GM19397 (cell line): Measurements from ENCODE around the gene RPL3.

Source experiments
- ATAC-seq: cut with Tn5 transposase; IDR thresholded peaks from one replicate; pipeline ENCODE4 v1.9.1; 2021; ENCODE audit warnings: mild to moderate bottlenecking, moderate library complexity; ENCODE audit not compliant: unreplicated experiment

Gene RPL3

DNA sequence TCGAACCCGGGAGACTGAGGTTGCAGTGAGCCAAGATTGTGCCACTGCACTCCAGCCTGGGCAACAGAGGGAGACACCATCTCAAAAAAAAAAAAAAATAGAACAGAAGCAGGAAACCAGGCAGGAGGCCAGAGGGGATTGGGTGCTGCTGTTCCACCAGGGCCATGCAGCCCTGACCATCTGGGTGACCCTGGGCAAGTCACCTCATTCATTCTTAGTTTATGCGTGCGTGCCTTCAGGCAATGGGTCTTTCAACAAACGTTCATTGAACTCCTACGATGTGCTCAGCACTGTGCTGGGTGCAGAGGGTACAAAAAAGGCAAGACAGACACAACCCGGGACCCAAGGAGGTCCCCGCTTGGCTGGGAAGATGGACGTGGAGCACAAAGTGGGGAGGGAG, 18.3 kb downstream of the RPL3 start:
- ATAC-seq, result no peak

GRCh38 chr22:39300186-39300830, 19.1 kb downstream of the RPL3 start:
- ATAC-seq, result no peak

- ATAC-seq, result no peak
Observed at GRCh38 chr22:39299829-39300178, 19.6 kb downstream of the RPL3 start.

DNA sequence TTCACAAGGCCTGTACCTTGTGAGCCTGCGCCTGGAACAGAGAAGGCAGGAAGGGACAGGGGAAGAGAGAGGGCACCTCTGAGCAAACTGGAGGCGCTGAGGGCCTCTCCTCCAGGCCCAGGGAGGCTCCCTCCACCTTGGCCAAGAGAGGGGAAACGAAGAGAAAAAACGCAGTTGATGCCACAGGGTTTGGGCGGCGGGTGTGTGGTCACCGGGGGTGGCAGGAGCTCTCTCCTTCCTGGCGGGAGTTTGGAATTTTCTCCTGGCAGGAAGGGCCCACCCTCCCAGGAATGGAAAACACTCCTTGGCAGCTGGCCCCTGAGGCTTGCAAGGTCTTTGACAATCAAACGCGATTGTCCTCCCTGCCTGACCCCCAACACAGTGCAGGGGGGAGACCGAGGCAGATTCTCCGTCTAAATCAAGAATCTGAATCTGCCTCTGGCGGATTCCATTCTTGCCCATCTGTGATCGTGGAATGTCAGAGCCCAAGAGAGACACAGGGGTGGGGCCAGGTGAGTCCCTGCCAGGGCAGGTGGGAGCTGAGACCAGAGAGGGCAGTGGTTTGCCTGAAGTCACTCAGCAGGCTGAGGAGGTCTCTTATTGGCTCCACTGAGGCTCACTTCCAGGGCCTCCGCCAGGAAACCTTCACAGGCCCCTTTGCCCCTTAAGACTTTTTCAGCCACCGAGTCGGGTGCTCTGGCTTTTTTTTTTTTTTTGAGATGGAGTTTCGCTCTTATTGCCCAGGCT, 21.0 kb downstream of the RPL3 start:
- no peak for ATAC-seq

DNA sequence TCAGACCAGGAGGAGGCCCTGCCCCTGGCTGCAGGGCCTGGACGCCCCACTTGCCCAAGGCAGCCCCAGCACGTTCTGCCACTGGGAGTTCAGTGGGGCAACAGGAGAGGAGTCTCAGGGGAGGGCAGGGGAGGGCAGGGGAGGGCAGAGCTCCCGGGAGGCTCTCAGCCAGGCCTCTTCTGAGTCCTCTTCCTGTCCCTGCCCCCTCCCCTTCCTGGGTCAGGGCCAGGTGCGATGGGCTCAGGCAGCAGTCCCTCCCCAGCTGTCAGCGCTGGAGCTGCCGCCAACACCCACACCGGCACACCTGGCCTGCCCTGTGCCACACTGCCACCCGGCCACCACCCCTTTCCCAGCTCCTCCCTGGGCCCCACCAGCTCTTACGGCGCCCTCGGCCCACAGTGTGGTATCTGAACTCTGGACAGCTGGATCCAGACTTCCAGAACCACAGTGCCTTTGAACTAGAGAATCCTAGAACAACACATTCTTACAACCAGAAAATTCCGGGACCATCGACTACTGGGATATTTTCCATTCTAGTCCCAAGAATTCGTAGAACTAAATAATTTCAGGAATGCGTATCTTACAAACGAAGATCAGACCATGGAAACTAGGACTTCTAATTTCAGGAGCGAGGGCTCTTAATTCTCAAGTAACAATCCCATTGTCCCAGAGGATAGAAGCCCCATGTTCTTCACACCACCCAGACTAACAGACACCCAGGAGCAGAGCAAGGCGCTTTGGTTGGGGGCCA, 21.8 kb downstream of the RPL3 start:
- ATAC-seq, result no peak

DNA sequence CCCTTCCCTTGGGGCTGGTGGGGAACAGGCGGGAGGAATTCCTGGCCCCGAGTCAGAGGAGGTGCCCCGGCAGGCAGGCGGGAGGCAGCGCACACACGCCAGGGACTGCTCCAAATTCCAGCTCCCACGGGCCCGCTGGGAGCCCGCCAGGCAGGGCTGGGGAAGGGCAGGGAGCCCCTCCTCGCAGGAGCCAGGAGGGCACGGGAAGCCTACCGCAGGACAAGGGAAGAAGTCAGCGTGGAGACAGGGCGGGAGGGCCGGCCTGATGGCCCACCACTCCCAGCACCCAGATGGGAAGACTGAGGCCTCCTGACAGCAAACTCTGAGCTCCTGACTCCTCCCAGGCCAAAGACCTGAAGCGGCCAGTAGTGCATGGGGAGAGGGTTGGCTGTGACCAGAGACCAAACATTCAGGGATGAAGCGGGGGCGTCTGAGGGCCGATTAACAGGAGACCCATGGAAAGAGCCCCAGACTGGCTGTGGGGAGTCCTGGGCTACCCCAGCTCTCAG, 22.4 kb downstream of the RPL3 start:
- ATAC-seq, result no peak

DNA sequence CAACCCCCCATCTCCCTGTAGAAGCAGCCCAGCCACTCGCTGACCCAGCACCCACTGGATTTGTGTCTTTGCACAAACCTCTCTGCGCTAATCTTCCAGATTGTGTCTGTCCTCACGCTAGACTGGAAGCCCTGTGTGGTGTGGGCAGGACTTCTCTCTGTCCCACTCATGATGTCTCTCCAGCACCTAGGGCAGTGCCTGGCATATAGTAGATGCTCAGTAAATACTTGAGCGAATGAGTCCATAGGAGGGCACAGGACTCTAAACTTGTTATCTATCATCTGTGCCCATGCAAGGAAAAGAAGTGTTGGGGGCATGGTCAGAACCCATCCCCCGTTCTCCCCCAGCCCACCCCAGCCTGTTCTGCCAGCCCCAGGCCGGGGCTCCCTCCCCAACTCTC, 22.9 kb downstream of the RPL3 start:
- no peak for ATAC-seq

GRCh38 chr22:39294571-39295468, 24.6 kb downstream of the RPL3 start:
- no peak for ATAC-seq

DNA sequence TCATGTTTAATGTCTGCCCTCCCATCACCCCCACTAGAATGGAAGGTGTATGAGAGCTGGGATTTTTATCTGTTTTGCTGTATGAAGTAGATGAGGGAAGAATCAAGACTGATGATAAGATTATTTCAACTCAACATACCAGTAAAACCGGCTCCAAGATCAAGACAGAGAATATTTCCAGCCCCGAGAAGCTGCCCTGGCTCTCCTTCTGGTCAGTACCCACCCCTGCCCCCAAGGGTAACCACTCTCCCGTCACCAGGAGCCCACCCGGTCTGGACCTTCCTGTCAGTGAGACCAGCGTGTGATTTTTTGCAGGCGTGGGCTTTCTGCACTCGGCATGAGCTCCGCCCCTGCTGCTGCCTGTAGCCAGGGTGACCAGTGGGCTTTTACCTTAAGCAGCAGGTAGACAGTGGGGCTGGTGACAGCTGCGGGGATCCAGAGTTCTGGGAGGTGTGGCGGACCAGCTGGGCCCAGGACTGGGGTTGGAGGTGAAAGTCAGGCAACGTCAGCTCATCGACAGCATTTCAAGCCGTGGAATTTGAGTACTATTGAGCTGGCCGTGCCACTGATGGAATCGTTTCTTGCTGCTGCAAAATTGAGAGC, 25.6 kb downstream of the RPL3 start:
- ATAC-seq, result no peak

DNA sequence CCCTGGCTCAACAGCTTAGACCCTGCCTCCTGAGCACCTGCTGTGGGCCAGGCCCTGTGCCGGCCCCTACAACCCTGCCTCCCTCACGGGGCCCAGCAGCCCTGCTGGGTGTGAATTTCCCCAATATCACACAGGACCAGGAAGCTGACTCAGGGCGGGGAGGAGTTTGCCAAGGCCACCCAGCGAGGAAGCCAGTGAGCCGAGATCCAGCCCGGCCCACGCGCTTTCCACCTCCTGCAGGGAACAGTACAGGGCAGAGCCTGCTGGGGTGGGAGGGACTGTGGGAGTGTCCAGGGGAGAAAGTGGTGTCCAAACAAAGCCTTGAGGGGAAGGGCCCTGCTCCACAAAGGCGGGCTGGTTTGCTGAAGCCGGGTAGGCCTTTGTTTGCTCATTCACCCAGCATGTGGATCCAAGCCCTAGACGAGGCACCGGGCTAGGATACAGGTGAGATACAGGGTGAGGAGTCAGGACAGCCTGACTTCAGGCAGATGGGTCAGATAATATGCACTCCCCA, 26.8 kb downstream of the RPL3 start:
- ATAC-seq, result no peak

GRCh38 chr22:39292031-39292462, 27.4 kb downstream of the RPL3 start:
- ATAC-seq, result no peak

DNA sequence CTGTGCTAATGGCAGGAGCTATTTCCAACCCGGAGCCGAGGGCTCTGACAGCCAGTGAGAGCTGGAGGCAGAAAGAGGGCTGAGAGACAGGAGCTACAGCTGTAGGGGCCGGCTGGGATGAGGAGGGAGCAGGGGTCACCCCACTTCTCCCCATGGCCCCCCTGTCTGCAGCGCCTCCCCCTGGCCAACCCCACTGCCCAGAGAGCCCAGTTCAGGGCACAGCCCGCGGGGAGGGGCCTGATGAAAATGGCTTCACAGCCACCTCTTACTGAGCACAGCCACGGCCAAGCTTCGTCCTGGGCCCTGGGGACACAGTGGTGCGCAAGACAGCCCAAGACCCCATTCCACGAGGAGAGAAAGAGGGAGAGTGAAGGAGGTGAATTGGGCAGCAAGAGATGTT, 27.9 kb downstream of the RPL3 start:
- ATAC-seq, result no peak

DNA sequence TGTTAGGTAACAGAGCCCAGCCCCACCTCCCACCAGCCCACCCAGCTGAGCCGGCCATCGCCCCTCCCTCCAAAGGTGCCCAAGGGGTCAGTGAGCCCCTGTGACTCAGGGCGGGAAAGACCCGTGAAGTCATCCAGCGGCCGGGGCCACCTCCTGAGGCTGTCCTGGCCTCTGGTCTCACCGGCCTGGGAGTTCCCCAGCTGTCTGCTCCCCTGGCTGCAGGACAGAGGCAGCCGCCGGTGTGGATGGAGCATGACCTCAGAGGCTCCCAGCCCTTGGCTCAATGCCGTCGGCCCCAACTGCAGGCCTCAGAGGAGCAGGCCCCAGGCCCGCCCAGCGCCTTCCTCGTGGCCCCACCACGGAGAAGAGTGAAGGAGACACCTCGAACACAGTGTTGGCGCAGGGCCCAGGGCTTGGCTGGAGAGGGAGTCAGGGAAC, 28.7 kb downstream of the RPL3 start:
- ATAC-seq, result no peak

- ATAC-seq, result no peak
Observed at GRCh38 chr22:39289975-39290720, 29.3 kb downstream of the RPL3 start.

GRCh38 chr22:39289533-39289932, 29.9 kb downstream of the RPL3 start:
- no peak for ATAC-seq

GRCh38 chr22:39288135-39288898, 31.1 kb downstream of the RPL3 start:
- no peak for ATAC-seq

GRCh38 chr22:39287076-39287725, 32.2 kb downstream of the RPL3 start:
- ATAC-seq, result no peak

DNA sequence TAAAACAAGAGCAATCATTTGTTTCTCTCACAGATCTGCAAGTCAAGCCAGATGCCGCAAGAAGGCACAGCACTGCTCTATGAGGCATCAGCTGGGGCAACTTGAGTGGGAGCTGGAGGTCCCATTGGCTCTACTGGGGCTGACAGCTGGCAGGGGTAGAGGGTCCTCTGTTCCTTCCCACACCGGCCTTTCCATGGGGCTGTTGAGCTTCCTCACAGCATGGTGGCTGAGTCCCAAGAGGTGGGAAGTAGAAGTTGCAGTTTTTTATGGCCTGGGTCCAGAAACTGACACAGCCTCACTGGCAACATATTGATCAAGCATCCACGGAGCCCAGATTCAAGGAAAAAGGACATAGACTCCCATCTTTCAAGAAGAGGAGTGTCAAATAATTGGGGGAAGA, 34.4 kb downstream of the RPL3 start:
- ATAC-seq, result no peak
